IPS-18a (cell line): ENCODE measurements around the gene NCKAP5.

Source experiments
- H3K27ac ChIP-seq: one replicate; pipeline ENCODE4 v1.5.1; 2013; ENCODE audit warnings: low read length
- H3K27me3 ChIP-seq: one replicate; pipeline ENCODE4 v1.6.1; 2013; ENCODE audit warnings: mild to moderate bottlenecking, low read length; ENCODE audit not compliant: control insufficient read depth, insufficient read depth
- H3K36me3 ChIP-seq: one replicate; pipeline ENCODE4 v1.6.1; 2013; ENCODE audit warnings: low read depth, low read length; ENCODE audit not compliant: control insufficient read depth
- H3K4me1 ChIP-seq: one replicate; pipeline ENCODE4 v1.6.1; 2013; ENCODE audit warnings: low read depth, low read length; ENCODE audit not compliant: control insufficient read depth
- H3K4me3 ChIP-seq: one replicate; pipeline ENCODE4 v1.5.1; 2013; ENCODE audit warnings: low read length
- H3K9ac ChIP-seq: one replicate; pipeline ENCODE4 v1.6.1; 2013; ENCODE audit warnings: mild to moderate bottlenecking, low read length, moderate library complexity
- H3K9me3 ChIP-seq: one replicate; pipeline ENCODE4 v1.6.1; 2013; ENCODE audit warnings: low read depth, low read length; ENCODE audit not compliant: control insufficient read depth

NCKAP5 gene

DNA sequence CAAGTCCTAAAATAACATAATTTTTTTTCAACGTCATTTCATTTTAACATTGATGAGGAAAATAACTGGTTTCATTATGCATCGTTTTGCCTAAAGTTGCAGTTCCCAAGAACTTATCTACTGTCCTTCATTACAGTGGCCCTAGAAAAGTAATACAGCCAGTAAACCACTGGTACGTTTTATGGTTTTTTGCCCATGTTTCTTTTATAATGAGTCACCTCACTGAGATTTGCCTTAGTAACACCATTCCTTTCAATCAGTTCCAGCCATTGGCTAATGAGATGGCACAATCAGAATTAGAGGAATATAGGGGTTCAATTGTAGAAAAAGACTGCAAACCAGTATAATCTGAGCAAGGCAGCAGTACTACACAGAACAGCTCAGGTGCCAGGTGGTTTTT lies 475.7 kb downstream of the NCKAP5 start:
- Histone ChIP-seq H3K36me3 (no peaks in the 10 kb centered on the region), H3K4me1 (no peaks in the 10 kb centered on the region), H3K9me3 (no peaks in the 10 kb centered on the region), H3K4me3 (no peak overlapping the region), H3K27ac (no peak overlapping the region), H3K27me3 (no peaks in the 10 kb centered on the region), H3K9ac (no peak overlapping the region)

DNA sequence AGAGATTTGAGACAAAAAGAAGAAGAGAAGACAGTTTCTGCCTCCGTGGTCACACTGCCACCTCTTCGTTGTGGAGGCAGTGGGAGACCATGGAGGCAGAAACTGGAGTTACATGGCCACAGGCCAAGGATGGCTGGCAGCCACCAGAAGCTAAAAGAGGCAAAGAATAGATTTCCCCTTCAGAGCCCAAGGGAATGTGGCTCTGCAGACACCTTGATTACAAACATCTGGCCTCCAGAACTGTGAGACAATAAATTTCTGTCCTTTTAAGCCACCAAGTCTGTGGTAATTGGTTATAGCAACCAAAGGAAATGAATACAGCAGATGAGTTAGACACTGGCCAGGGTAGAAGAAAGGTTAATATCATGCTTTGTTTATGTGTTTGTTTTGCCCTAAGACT lies 477.9 kb downstream of the NCKAP5 start:
- H3K36me3 ChIP-seq, result no peaks in the 10 kb centered on the region
- no peak overlapping the region for H3K9ac ChIP-seq
- no peak overlapping the region for H3K4me3 ChIP-seq
- H3K4me1 ChIP-seq, result no peaks in the 10 kb centered on the region
- no peaks in the 10 kb centered on the region for H3K27me3 ChIP-seq
- no peak overlapping the region for H3K27ac ChIP-seq
- H3K9me3 ChIP-seq, result no peaks in the 10 kb centered on the region

DNA sequence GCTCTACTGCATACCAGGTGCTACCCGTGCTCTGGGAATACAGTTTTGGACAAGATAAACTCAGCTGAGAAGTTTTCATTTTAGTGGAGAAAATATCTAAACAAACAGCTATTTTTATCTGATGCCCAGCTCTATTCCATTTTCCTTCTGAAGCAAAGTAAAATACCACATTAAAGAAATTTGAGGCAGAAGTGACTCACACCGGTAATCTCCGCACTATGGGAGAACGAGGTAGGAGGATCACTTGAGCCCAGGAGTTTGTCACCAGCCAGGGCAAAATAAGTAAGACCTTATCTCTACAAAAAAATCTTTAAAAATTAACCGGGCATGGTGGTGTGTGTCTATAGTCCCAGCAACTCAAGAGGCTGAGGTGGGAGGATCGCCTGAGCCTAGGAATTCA lies 482.1 kb downstream of the NCKAP5 start:
- no peak overlapping the region for H3K27ac ChIP-seq
- H3K36me3 ChIP-seq, result no peaks in the 10 kb centered on the region
- H3K9ac ChIP-seq, result no peak overlapping the region
- H3K4me1 ChIP-seq, result no peaks in the 10 kb centered on the region
- no peak overlapping the region for H3K4me3 ChIP-seq
- no peaks in the 10 kb centered on the region for H3K27me3 ChIP-seq
- no peaks in the 10 kb centered on the region for H3K9me3 ChIP-seq

DNA sequence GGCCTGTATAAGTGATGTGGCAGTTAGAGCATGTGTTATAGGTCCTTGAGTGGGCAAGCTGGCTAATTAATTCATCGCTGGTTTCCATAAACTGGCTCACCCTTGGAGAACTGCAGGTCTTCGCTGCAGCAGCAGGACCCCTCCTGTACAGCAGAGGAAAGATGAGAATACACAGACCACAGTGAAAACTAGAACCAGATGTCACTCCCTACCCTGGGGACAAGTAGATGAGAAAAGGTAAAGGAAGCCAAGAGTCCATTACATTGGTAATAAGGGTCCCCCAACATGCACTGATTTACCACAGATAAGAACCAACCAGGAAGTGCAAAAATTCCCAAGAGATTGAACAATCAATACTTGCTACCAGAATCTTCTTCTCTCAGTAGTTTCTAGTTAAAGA lies 482.6 kb downstream of the NCKAP5 start:
- H3K27me3 ChIP-seq, result no peaks in the 10 kb centered on the region
- no peak overlapping the region for H3K27ac ChIP-seq
- no peaks in the 10 kb centered on the region for H3K36me3 ChIP-seq
- no peak overlapping the region for H3K9ac ChIP-seq
- H3K9me3 ChIP-seq, result no peaks in the 10 kb centered on the region
- no peaks in the 10 kb centered on the region for H3K4me1 ChIP-seq
- no peak overlapping the region for H3K4me3 ChIP-seq

DNA sequence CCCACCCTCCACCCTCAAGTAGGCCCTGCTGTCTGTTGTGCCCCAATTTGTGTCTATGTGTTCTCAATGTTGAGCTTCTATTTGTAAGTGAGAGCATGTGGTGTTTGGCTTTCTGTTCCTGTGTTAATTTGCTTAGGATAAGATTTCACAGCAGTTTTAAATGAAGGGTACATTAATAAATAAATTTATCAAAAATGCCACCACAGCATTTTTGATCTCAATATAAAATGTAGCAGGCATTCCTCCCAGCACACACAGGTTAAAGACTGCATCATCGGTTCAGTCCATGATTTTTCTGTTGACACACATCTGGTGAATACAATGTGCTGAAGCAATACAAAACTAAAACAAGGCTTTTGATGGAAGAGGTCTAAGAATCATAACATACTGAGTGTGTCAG lies 486.2 kb downstream of the NCKAP5 start:
- H3K27me3 ChIP-seq, result no peaks in the 10 kb centered on the region
- no peak overlapping the region for H3K9ac ChIP-seq
- no peak overlapping the region for H3K27ac ChIP-seq
- no peaks in the 10 kb centered on the region for H3K4me1 ChIP-seq
- H3K9me3 ChIP-seq, result no peaks in the 10 kb centered on the region
- no peaks in the 10 kb centered on the region for H3K36me3 ChIP-seq
- no peak overlapping the region for H3K4me3 ChIP-seq

DNA sequence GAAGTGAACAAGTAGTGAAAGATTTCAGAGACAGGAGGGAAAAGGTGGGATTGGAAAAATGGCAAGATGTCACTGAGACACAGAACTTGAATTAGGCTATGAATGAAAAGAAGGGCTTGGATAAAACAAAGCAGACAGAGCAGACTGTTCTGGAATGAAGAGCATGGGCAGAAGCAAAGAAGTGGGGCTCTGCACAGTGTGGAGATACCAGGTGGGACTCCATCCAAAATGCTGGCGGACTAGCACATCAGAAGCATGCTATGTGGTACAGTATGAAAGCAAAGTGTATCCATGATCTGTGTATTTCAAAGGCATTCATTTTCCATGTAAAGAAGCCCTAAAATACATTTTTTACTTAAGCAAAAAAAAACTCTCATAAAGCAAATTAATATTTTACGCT lies 487.4 kb downstream of the NCKAP5 start:
- H3K27me3 ChIP-seq, result no peaks in the 10 kb centered on the region
- H3K27ac ChIP-seq, result no peak overlapping the region
- H3K36me3 ChIP-seq, result no peaks in the 10 kb centered on the region
- H3K9me3 ChIP-seq, result no peaks in the 10 kb centered on the region
- H3K9ac ChIP-seq, result no peak overlapping the region
- no peak overlapping the region for H3K4me3 ChIP-seq
- no peaks in the 10 kb centered on the region for H3K4me1 ChIP-seq

DNA sequence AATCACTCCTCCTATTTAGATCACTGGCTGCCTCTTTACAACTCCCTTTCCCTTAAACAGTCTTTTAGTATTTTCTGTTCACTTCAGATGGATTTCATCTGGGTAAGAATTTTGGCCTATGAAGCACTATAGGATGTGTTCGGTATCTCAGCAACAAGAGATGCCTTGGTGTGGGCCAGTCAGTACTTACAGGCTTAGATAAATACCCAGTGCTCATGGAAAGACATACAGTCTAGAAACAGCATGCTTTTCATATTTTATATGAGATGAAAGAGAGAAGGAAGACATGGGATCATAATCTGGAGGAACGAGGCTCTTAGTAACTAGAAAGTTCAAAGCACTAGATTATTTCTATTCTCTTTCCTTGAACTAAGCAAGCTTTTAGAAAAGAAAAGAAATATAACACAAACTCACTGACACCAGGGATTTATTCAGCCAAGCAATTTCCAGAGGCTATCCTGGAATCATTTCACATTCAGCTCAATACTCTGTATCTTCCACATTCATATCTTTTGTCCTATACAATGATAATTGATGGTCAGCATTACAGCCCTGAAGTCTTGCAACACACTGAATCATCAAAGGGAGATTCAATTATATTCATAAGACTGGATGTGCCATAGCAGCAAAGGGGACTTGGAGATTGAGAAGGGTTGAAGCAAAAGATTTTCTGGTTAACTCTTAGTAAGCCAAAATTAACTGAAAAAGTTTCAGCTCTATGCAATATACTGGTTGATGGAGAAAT lies 489.4 kb downstream of the NCKAP5 start:
- Histone ChIP-seq H3K9ac (no peak overlapping the region), H3K27me3 (no peaks in the 10 kb centered on the region), H3K4me1 (no peaks in the 10 kb centered on the region), H3K36me3 (no peaks in the 10 kb centered on the region), H3K9me3 (no peaks in the 10 kb centered on the region), H3K4me3 (no peak overlapping the region), H3K27ac (no peak overlapping the region)

DNA sequence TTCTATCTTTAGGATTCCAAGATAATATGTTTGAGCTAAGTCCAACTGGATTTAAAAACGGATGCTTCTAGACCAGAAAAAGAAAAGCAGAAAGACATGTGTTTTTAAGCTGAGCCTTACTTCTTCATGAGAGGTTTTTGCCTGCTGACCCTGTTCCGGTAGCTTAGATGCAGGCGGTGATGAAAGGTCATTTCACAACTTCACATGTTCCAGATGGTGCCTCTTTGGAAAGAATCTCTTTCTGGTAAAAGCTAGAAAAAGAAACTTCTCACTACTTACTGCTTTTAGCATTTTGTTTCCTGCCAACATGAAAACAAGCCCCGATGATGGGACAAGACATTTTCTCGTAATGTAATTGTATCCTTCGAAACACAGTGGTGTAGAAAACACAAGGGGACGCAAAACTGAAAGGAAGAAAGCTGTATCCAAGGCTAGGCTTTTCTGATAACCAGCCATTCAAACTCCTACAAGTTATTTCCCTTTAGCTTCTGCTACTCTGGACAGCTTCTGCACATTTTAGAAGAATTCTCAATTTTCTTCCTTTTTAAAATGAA lies 490.9 kb downstream of the NCKAP5 start:
- no peaks in the 10 kb centered on the region for H3K36me3 ChIP-seq
- no peaks in the 10 kb centered on the region for H3K4me1 ChIP-seq
- H3K9me3 ChIP-seq, result no peaks in the 10 kb centered on the region
- no peak overlapping the region for H3K9ac ChIP-seq
- no peaks in the 10 kb centered on the region for H3K27me3 ChIP-seq
- H3K27ac ChIP-seq, result no peak overlapping the region
- H3K4me3 ChIP-seq, result no peak overlapping the region

DNA sequence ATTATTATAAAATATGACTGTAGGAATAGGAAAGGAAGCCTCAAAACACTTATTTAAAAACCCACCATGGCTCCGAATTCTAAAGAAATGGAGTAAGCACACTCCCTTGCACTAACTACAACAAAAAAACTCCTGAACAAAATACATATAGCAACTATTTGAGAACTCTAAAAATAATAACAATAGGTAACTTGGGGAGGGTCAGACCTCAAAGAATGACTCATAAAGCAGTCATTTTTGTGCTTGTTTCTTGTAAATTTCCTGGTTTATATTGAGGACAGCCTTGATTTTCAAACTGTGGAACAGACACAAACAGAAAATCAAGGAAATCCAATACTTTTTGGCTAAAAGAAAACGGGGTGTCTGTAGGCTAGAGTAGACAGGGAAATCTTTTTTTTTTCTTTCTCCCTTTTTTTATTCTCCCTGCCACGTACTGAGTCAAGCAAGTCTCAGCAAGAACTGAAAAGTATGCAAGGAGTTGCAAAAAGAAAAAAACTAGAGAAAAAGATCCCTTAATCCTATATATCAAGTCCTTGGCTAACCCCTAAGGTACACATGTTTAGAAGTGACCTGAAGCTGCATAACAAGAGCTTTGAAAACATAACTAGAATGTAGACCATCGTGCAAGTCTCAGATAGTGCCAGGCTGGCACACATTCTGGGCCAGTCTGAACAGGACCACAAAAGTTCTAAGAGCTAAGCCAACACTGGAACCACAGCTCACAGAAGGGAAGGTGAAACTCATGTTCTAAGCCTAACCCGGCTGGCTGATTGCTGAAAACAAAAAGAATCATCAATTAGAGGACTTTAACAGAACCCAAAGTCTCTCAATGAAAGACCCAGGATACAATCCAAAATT lies 495.2 kb downstream of the NCKAP5 start:
- Histone ChIP-seq H3K4me3 (no peak overlapping the region), H3K9ac (no peak overlapping the region), H3K9me3 (no peaks in the 10 kb centered on the region), H3K27ac (no peak overlapping the region), H3K27me3 (no peaks in the 10 kb centered on the region), H3K4me1 (no peaks in the 10 kb centered on the region), H3K36me3 (no peaks in the 10 kb centered on the region)

DNA sequence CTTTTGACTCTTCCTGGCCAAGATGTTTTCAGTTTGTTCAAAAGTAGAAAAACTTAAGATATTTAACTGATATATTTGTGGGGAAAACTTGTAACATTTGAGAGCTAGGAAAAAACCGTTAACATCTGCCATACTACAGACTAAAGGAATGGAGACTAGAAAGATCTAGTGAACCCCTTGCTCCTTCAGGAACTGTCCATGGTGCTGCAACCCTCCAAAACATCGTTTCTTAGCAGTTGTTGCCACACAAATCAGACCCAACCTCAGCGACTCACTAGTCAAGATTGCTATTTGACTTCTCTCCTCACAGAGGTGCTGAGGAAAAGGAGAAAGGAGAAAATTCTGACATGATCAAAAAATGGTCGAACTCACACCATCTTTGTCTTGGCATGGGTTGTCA lies 504.5 kb downstream of the NCKAP5 start:
- no peaks in the 10 kb centered on the region for H3K27me3 ChIP-seq
- H3K36me3 ChIP-seq, result no peaks in the 10 kb centered on the region
- no peaks in the 10 kb centered on the region for H3K9me3 ChIP-seq
- H3K27ac ChIP-seq, result no peak overlapping the region
- H3K4me1 ChIP-seq, result no peaks in the 10 kb centered on the region
- H3K4me3 ChIP-seq, result no peak overlapping the region
- H3K9ac ChIP-seq, result no peak overlapping the region

DNA sequence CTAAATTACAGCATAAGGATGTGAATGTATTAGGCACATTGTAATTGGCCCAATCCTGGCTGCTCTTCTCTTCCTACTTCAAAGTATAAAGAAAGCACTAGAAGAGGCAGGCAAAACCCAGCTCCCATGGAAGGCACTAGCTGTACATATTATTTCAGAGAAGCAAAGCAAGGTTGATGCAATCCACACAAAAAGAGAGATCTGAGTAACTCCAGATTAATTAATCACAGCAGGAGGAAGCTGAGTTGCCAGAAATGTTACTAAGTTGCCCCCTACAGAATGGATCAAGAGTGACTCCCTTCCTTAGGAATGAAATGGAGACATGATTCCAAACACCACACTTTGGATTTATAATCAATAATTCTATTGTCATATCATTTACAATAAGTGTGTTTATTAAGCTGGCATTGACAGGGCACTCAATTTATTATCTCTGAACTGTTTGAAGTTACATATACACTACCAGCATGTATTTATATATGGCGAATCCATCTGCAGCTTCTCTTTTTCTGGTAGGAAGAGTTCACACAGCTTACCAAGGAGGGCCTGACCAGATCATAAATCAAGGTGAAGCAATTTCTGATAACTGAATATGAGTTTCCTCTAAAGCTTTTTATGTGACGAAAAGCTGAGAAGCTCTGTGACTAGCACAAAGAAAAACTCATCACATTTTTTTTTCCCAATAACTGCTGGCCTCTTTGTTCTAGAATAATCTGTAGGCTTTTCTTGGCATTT lies 505.2 kb downstream of the NCKAP5 start:
- no peak overlapping the region for H3K4me3 ChIP-seq
- H3K36me3 ChIP-seq, result no peaks in the 10 kb centered on the region
- H3K4me1 ChIP-seq, result no peaks in the 10 kb centered on the region
- H3K9ac ChIP-seq, result no peak overlapping the region
- no peaks in the 10 kb centered on the region for H3K9me3 ChIP-seq
- no peaks in the 10 kb centered on the region for H3K27me3 ChIP-seq
- no peak overlapping the region for H3K27ac ChIP-seq
